ENCODE measurements around the gene LIM2.

Gene LIM2

DNA sequence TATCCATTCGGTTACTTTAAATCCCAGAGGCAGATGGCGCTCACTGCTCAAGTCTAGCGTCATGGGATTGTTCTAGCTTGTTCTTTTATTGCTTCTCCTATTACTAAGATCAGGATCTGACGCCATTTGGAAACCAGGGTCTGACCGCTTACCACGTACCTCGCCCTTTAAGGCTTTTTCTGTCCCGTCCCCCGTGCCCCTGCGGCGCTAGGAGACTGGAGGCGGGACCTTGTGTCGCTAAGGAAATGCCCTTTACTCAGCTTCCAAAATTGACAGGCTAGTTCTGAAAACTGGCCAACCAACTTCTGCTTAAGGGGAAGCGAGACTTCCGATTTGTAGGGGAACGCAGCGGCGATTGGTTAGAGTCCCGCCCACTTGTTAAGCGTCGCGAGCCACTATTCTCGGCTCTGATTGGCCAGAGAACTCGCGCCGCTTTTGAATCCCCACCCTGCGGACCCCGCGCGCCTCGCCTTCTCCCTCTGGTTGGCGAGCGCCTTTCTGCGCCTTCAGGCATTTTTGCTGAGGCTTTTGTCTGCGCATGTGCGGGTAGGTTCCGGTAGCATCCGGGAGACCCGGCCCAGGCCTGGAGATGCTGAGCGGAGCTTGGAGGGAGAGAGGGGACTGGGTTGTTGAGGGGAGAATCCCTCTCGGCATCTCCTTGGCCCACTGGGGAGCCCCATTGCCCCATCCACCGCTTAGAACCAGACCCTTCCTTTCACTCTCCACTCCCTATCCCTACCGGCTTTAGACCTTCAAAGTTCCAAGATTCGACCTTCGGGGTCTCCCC is 6.5 kb upstream of the LIM2 start:
- DNase-seq = peak; percentile 100

- no peak for DNase-seq
These were observed 4.9 kb upstream of the LIM2 start for GRCh38 chr19:51392701-51393100.

GRCh38 chr19:51391073-51391611 is 3.4 kb upstream of the LIM2 start:
- DNase-seq = no peak

- DNase-seq = no peak
These were observed 1.4 kb upstream of the LIM2 start for GRCh38 chr19:51389143-51389542.

DNA sequence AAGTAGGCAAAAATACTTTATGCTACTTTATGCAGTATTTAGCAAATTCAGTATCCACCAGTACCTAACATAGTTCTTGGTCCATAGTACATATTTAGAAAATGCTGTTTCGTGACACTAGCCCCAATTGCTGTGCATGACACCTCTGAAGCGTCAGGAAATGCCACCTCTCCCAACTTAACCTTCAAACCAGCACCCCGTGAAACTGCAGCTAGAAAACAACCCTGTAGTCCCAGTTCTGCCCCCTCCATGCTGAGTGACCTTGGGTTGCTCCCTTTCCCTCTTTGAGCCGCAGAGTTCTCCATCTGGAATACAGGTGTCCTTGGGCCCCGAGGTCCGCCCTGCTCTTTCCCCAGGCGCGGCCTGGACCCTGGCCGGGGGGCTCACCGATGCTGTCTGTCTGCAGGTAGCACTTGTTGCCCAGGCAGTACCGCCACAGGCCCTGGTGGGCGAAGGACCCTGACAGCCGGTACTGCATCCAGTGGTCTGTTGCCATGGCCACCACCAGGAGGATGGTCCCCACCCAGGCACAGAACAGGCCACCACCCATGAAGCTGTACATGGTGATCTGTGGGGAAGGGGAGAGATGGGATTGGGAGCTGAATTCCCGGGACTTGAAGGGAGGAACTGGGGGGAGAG is 773 bp downstream of the LIM2 start:
- no peak for DNase-seq

GRCh38 chr19:51382004-51382403 is 5.8 kb downstream of the LIM2 start:
- no peak for DNase-seq

DNA sequence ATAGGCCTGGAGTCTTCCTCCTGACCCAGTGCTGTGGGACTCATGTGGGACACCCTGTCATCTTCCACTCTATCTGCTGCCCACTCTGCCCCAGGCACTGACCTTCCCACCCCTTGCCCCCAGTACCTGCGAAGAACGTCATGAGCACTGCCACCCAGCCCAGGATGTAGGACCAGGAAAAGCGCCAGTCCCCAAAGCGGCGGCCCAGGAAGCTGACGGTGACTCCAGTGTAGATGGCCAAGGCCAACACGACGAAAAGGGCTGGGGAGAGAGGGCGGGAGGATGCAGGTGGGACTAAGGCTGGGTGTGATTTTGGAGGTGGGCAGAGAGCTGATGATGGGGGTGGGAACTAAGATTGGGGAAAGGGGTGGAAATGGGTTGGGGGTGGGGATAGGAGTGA is 7.4 kb downstream of the LIM2 start:
- DNase-seq = no peak

GRCh38 chr19:51377422-51377821 is 10.4 kb downstream of the LIM2 start:
- DNase-seq = no peak

DNA sequence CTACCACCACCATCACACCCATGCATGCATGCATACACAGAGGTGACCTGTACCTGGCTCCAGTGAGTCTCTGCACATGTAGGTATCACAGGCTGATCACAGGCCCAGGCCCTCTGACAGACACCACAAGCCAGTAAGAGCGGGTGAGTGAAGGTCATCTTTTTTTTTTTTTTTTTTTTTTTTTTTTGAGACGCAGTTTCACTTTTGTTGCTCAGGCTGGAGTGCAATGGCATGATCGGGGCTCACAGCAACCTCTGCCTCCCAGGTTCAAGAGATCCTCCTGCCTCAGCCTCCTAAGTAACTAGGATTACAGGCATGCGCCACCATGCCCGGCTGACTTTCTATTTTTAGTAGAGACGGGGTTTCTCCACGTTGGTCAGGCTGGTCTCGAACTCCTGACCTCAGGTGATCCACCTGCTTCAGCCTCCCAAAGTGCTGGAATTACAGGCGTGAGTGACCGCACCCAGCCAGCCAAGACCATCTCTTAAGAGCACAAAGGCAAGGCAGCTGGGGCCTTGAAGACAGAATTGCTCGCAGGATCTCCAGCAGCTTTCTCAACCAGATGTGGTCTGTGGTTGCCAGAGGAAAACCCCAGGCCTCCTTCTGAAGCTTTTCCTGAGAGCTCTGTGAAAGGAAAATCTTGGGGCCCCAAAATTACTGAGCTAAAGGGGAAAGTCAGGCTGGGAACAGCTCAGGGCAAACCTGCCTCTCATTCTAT is 12.1 kb downstream of the LIM2 start:
- no peak for DNase-seq

GRCh38 chr19:51372649-51373504 is 14.9 kb downstream of the LIM2 start, which contains the start of gene NKG7:
Gene NKG7, minus strand, starts transcription at chr19:51372654. Its CDS starts 119 bp downstream, at chr19:51372535.
- DNase-seq = no peak

- DNase-seq = no peak
These were observed 15.6 kb downstream of the LIM2 start for GRCh38 chr19:51372021-51372648.

- DNase-seq = no peak
These were observed 16.5 kb downstream of the LIM2 start for GRCh38 chr19:51371186-51371690.

GRCh38 chr19:51370230-51370629 is 17.5 kb downstream of the LIM2 start:
- no peak for DNase-seq

DNA sequence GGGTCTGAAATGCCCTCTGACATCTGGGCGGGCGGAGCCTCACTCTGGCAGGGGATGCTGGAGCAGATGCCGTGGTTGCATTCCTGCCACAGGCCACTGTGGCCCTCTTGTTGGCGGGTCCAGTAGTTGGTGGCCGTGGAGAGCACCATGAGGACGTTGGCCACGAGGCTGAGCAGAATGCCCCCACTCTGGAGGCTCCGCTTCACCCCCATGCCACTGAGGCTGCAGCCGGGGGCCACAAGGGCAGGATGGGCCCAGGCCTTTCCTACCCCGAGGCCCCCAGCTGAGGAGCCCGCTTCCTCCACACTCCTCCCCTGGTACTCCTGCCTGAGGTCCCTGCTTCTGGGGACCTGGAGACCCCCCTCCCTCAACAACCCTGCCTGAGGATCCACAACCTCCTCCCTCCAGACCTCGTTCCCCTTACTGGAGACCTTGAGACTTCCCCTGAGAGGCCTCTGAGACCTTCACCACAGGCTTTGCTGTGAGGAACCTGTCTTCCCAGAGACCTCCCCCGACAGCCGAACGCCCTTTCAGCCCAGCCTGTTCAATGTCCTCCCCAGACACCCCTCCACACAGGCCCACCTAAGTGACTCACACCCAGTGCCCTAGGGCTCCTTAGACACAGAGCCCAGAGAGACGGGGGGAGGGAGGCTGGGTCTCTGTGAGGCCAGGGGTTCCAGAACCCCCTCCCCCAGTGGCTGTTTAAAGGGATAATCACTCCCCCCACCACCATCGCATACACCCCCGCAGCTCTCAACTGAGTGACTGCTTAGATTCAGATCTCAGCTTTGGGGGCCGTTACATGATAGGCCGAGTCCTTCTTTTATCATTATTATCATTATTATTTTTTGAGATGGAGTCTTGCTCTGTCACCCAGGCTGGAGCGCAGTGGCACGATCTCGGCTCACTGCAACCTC is 19.1 kb downstream of the LIM2 start, which contains the start of gene CLDND2:
Gene CLDND2, minus strand, starts transcription at position 638 of the 917 bp plus-strand sequence. Its CDS starts 426 bp downstream, at position 212.
- DNase-seq = no peak

DNA sequence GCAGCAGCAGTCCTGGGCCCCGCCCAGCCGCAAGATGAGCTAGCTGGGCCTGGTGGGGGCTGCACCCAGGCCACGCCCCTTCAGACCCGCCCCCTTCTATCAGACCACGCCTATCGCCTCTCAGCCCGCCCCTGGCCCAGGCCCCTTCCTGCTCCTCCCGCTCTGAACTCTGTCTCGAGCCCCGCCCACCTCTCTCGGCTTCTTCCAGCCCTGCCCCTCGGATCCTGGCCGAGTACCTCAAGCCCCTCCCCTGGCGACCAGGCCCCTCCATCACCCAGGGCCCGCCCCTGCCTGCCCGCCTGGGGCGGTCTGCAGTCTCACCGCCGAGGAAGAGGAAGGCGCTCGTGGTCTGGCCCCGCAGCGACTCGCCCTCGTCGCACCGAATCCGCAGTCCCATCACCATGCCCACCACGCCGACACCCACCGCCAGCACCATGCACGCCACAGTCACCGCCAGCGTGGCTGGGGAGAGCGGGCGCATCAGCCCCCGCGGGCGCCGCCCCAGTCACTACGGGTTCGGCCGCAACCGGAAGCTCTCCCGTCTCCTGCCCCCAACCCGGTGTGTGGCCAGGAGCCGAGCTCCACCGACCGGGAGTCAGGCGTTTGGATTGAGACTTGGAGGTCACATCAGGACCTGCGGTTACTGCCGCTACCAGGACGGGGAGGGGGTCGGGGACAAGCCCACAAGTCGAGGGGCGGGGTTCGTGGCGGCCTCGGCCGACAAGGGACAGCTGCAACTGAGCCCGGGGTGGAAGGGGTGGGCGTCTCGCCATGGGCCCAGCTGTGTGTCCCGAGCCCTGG is 20.0 kb downstream of the LIM2 start:
- DNase-seq = peak; percentile 99

- no peak for DNase-seq
These were observed 20.6 kb downstream of the LIM2 start for GRCh38 chr19:51367255-51367564.

GRCh38 chr19:51366389-51367254 is 21.2 kb downstream of the LIM2 start:
- peak; percentile 99 for DNase-seq

DNA sequence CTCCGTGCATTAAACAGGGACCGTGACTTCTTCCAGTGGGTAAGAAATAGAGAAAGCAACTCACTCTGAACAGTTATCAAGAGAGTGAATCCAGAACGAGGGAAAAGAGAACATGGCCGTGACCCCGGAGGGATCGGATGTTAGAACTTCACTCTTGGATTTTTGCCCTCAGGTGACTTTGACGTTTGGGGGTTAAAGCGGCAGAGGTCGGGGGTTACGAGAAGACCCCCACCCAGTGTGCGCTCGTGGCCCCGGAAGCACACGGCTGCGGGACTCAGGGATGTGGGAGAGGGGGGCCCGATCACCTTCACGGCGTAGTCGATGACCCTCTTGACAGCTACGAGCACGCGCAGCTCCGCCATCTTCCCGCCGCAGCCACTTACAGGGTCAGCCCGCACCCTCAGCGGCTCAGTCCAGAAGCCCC is 21.8 kb downstream of the LIM2 start, which contains the start of gene ETFB:
Gene ETFB, minus strand, starts transcription at position 424 of the 424 bp plus-strand sequence. Its CDS starts 62 bp downstream, at position 362.
- DNase-seq = no peak
